H1 (cell line): Measurements from ENCODE around the gene LPAR6. TPM values are rescaled to one million over a fixed set of nuclear protein-coding genes. Genes with fewer than 3 reads are reported as not detected.

Source experiments
- BACH1 ChIP-seq: IDR thresholded peaks from 2 replicates; pipeline ENCODE4 v1.6.1; 2012; ENCODE audit warnings: low read length, improper control_type of control experiment
- CBX5 ChIP-seq: fragments of 300-800, 300-1000 bp; sonication (generic); IDR thresholded peaks from 2 replicates; pipeline ENCODE4 v1.7.1; 2016; ENCODE audit warnings: antibody characterized with exemption, low read length, low read depth
- CHD7 ChIP-seq: fragments of 300-600 bp; sonication (generic); IDR thresholded peaks from 2 replicates; pipeline ENCODE4 v1.7.1; 2012; ENCODE audit warnings: low read length, moderate library complexity, mild to moderate bottlenecking, inconsistent platforms; ENCODE audit not compliant: insufficient replicate concordance
- CTBP2 ChIP-seq: IDR thresholded peaks from 2 replicates; pipeline ENCODE4 v1.7.0; 2011; ENCODE audit warnings: borderline replicate concordance, mild to moderate bottlenecking, moderate library complexity, mixed read lengths, low read length; ENCODE audit not compliant: insufficient read depth, insufficient read length
- FOSL1 ChIP-seq: IDR thresholded peaks from 2 replicates; pipeline ENCODE4 v1.6.1; 2011; ENCODE audit warnings: mild to moderate bottlenecking, low read depth, low read length, moderate library complexity; ENCODE audit not compliant: insufficient read depth
- GABPA ChIP-seq: IDR thresholded peaks from 2 replicates; pipeline ENCODE4 v1.6.1; 2011; ENCODE audit warnings: mild to moderate bottlenecking, low read length, moderate library complexity, borderline replicate concordance; ENCODE audit not compliant: insufficient read depth
- JUN ChIP-seq: IDR thresholded peaks from 2 replicates; pipeline ENCODE4 v1.6.1; 2011; ENCODE audit warnings: low read depth, mild to moderate bottlenecking, improper control_type of control experiment, low read length
- KDM5A ChIP-seq: fragments of 200-600 bp; IDR thresholded peaks from 2 replicates; pipeline ENCODE4 v1.7.1; 2012; ENCODE audit warnings: mild to moderate bottlenecking, low read length, inconsistent platforms, mixed read lengths
- RXRA ChIP-seq: IDR thresholded peaks from 2 replicates; pipeline ENCODE4 v1.6.1; 2011; ENCODE audit warnings: low read depth, mild to moderate bottlenecking, low read length, moderate library complexity; ENCODE audit not compliant: insufficient read depth
- SP2 ChIP-seq: IDR thresholded peaks from 2 replicates; pipeline ENCODE4 v1.6.1; 2012; ENCODE audit warnings: mild to moderate bottlenecking, low read length, inconsistent platforms
- TAF7 ChIP-seq: optimal IDR thresholded peaks from 2 replicates; pipeline ENCODE3; 2011; ENCODE audit warnings: low read depth, mild to moderate bottlenecking, inconsistent platforms, low read length, moderate library complexity, borderline replicate concordance
- TCF12 ChIP-seq: IDR thresholded peaks from 2 replicates; pipeline ENCODE4 v1.6.1; 2011; ENCODE audit warnings: low read depth, mild to moderate bottlenecking, low read length
- polyA plus RNA-seq, 7 experiments: library from polyadenylated mRNA; depleted of rRNA in 3 of 7; stranded (reverse) in 5 of 7; unstranded in 2 of 7; fragments of >200 nt in 5 of 7; fragments of 200-250 nt in 2 of 7; gene quantifications; 1 replicate in 5 of 7; 2 replicates in 1 of 7; 4 replicates in 1 of 7; pipeline versions ENCODE4 v1.2.1 to v1.2.3, GENCODE V29; 2011 to 2013; ENCODE audit warnings: missing spikeins in 2 of 7, mixed read lengths in 2 of 7
- total RNA-seq: library from RNA; stranded (reverse); fragmentation: NEBNext Ultra II Directional; extraction: Animal tissue kit (Norgen Biotek cat#: 25700); gene quantifications from 2 replicates; pipeline ENCODE4 v1.2.1, GENCODE V29; 2021

LPAR6 gene
- total and polyA plus RNA-seq, 2 of the 8 experiments (the other 6 are each of a cell fraction or from before 2014, with no cell fraction given) = 0.50 to 0.97 TPM

- no peak for TF ChIP-seq CHD7
- no peak for TF ChIP-seq CBX5
- TF ChIP-seq RXRA = no peak
- TF ChIP-seq SP2 = no peak
- no peak for TF ChIP-seq JUN
- no peak for TF ChIP-seq FOSL1
- TF ChIP-seq CTBP2 = no peak
- TF ChIP-seq BACH1 = no peak
- TF ChIP-seq TAF7 = no peak
- no peak for TF ChIP-seq KDM5A
- no peak for TF ChIP-seq GABPA
- TF ChIP-seq TCF12 = no peak
Measured at GRCh38 chr13:48400850-48401291, 12.0 kb downstream of the LPAR6 start (continued).
